Cardiac muscle cell (in vitro differentiated cells and primary cell): ENCODE data around the gene SDCBP2. TPM values are rescaled to one million over a fixed set of nuclear protein-coding genes. Genes with fewer than 3 reads are reported as not detected.

Experiments used
- DNase-seq, 2 donors: peaks; one replicate each; pipeline versions ENCODE4 v3.0.0 to v3.0.0-alpha.2; 2010 to 2017; ENCODE audit warnings: low read depth in 1 of 2, low spot score in 1 of 2
- H3K27ac ChIP-seq: fragments of 200-600 bp; sonication (generic); 2 replicates; pipeline ENCODE4 v1.5.1; 2016
- H3K27me3 ChIP-seq: fragments of 200-600 bp; sonication (generic); 2 replicates; pipeline ENCODE4 v1.6.0; 2016; ENCODE audit warnings: control low read depth
- H3K36me3 ChIP-seq: fragments of 200-600 bp; sonication (generic); 2 replicates; pipeline ENCODE4 v1.5.1; 2016; ENCODE audit warnings: control low read depth
- H3K4me1 ChIP-seq: fragments of 200-600 bp; sonication (generic); 2 replicates; pipeline ENCODE4 v1.8.1; 2017; ENCODE audit warnings: low read depth, mild to moderate bottlenecking, mixed run types
- H3K4me3 ChIP-seq: fragments of 200-600 bp; sonication (generic); 2 replicates; pipeline ENCODE4 v1.5.1; 2016; ENCODE audit warnings: mild to moderate bottlenecking
- H3K9me3 ChIP-seq: fragments of 200-600 bp; sonication (generic); 2 replicates; pipeline ENCODE4 v1.5.1; 2017; ENCODE audit warnings: low read depth, mild to moderate bottlenecking, control low read depth
- CTCF ChIP-seq: IDR thresholded peaks from 2 replicates; pipeline ENCODE4 v1.5.1; 2012; ENCODE audit warnings: low read depth, mild to moderate bottlenecking, low read length
- polyA plus RNA-seq: library from polyadenylated mRNA; unstranded; fragments of >200 nt; fragmentation: Nextera tagmentation; extraction: Ambion mirVana; gene quantifications from 2 replicates; pipeline ENCODE4 v1.2.1, GENCODE V29; 2016
- total RNA-seq: library from RNA; depleted of rRNA; stranded (reverse); fragments of >200 nt; gene quantifications from 2 replicates; pipeline ENCODE4 v1.2.3, GENCODE V29; 2016

The SDCBP2 gene
- total and polyA plus RNA-seq, 2 experiments from 2014 or later = 6.2 to 8.0 TPM

- H3K9me3 ChIP-seq = no peaks in the 10 kb centered on the region
- no peak for DNase-seq
- no peak overlapping the region for H3K27ac ChIP-seq
- H3K4me3 ChIP-seq = no peak overlapping the region
- TF ChIP-seq CTCF = no peak
- H3K4me1 ChIP-seq = no peaks in the 10 kb centered on the region
- peaks cover 10% of the 10 kb centered on the region for H3K27me3 ChIP-seq
- no peaks in the 10 kb centered on the region for H3K36me3 ChIP-seq
These were observed 16.1 kb downstream of the SDCBP2 start for GRCh38 chr20:1312904-1313235.

- no peaks in the 10 kb centered on the region for H3K36me3 ChIP-seq
- H3K27me3 ChIP-seq = peaks cover 10% of the 10 kb centered on the region
- no peak overlapping the region for H3K27ac ChIP-seq
- no peak overlapping the region for H3K4me3 ChIP-seq
- no peaks in the 10 kb centered on the region for H3K9me3 ChIP-seq
- DNase-seq = no peak
- TF ChIP-seq CTCF = no peak
- H3K4me1 ChIP-seq = no peaks in the 10 kb centered on the region
These were observed 16.6 kb downstream of the SDCBP2 start for GRCh38 chr20:1312308-1312707.

GRCh38 chr20:1310506-1311190, 18.3 kb downstream of the SDCBP2 start:
- no peak for DNase-seq
- H3K4me3 ChIP-seq = no peak overlapping the region
- peaks cover 6% of the 10 kb centered on the region for H3K27me3 ChIP-seq
- H3K27ac ChIP-seq = no peak overlapping the region
- TF ChIP-seq CTCF = no peak
- H3K9me3 ChIP-seq = no peaks in the 10 kb centered on the region
- no peaks in the 10 kb centered on the region for H3K4me1 ChIP-seq
- no peaks in the 10 kb centered on the region for H3K36me3 ChIP-seq

- no peak for DNase-seq
- Histone ChIP-seq H3K4me1 (no peaks in the 10 kb centered on the region), H3K27ac (no peak overlapping the region), H3K4me3 (no peak overlapping the region), H3K27me3 (peaks cover 6% of the 10 kb centered on the region), H3K36me3 (no peaks in the 10 kb centered on the region), H3K9me3 (no peaks in the 10 kb centered on the region)
- no peak for TF ChIP-seq CTCF
These were observed 18.9 kb downstream of the SDCBP2 start for GRCh38 chr20:1310071-1310470.

- H3K4me1 ChIP-seq = no peaks in the 10 kb centered on the region
- no peak overlapping the region for H3K27ac ChIP-seq
- H3K27me3 ChIP-seq = peaks cover 6% of the 10 kb centered on the region
- H3K9me3 ChIP-seq = no peaks in the 10 kb centered on the region
- TF ChIP-seq CTCF = no peak
- no peaks in the 10 kb centered on the region for H3K36me3 ChIP-seq
- DNase-seq = no peak
- no peak overlapping the region for H3K4me3 ChIP-seq
These were observed 19.5 kb downstream of the SDCBP2 start for GRCh38 chr20:1309439-1309847.

GRCh38 chr20:1308702-1309095, 20.2 kb downstream of the SDCBP2 start:
- DNase-seq = no peak
- H3K4me1 ChIP-seq = no peaks in the 10 kb centered on the region
- no peak overlapping the region for H3K27ac ChIP-seq
- no peaks in the 10 kb centered on the region for H3K36me3 ChIP-seq
- peaks cover 6% of the 10 kb centered on the region for H3K27me3 ChIP-seq
- no peaks in the 10 kb centered on the region for H3K9me3 ChIP-seq
- no peak for TF ChIP-seq CTCF
- no peak overlapping the region for H3K4me3 ChIP-seq
